Choroid plexus epithelial cell (primary cell): ENCODE measurements around the gene HIGD1B.

ENCODE experiments used
- DNase-seq: peaks from one replicate; pipeline ENCODE4 v3.0.0-alpha.2; 2010; ENCODE audit warnings: low read depth
- H3K4me3 ChIP-seq: 2 replicates; pipeline ENCODE4 v1.5.1; 2011; ENCODE audit warnings: low read depth, mild to moderate bottlenecking, control low read depth, low read length, moderate library complexity
- CTCF ChIP-seq: conservative IDR thresholded peaks from 2 replicates; pipeline ENCODE4 v1.5.1; 2011; ENCODE audit warnings: low read depth, mild to moderate bottlenecking, control low read depth, inconsistent platforms, low read length, moderate library complexity

The HIGD1B gene

GRCh38 chr17:44877121-44877520, 29.4 kb downstream of the HIGD1B start:
- no peak for TF ChIP-seq CTCF
- no peak overlapping the region for H3K4me3 ChIP-seq
- DNase-seq: no peak

- DNase-seq: peak; percentile 60
- H3K4me3 ChIP-seq: no peak overlapping the region
- TF ChIP-seq CTCF: peak; percentile 71
Measured at GRCh38 chr17:44878627-44879221, 31.0 kb downstream of the HIGD1B start.

GRCh38 chr17:44879376-44879775, 31.7 kb downstream of the HIGD1B start:
- no peak overlapping the region for H3K4me3 ChIP-seq
- DNase-seq: no peak
- no peak for TF ChIP-seq CTCF

- no peak for TF ChIP-seq CTCF
- no peak for DNase-seq
- H3K4me3 ChIP-seq: no peak overlapping the region
Measured at GRCh38 chr17:44880062-44880461, 32.4 kb downstream of the HIGD1B start.

GRCh38 chr17:44881145-44881544, 33.5 kb downstream of the HIGD1B start:
- H3K4me3 ChIP-seq: no peak overlapping the region
- no peak for TF ChIP-seq CTCF
- no peak for DNase-seq

GRCh38 chr17:44884941-44885340, 37.3 kb downstream of the HIGD1B start:
- no peak overlapping the region for H3K4me3 ChIP-seq
- peak; percentile 78 for DNase-seq
- no peak for TF ChIP-seq CTCF

- no peak for DNase-seq
- TF ChIP-seq CTCF: no peak
- no peak overlapping the region for H3K4me3 ChIP-seq
Measured at GRCh38 chr17:44887016-44887415, 39.3 kb downstream of the HIGD1B start.
